HPDE6-E6E7 (cell line): ENCODE measurements around the gene CXCL5.

Experiments used
- DNase-seq: peaks from one replicate; pipeline ENCODE4 v3.0.0; 2011; ENCODE audit warnings: missing footprints; ENCODE audit errors: extremely low spot score

The CXCL5 gene

GRCh38 chr4:73998040-73999011 lies at the start of gene CXCL5:
TSS of gene CXCL5 (minus strand) at chr4:73998677. CDS start at chr4:73998581, 96 bp downstream.
- DNase-seq: no peak

- DNase-seq: no peak
These were observed 48.7 kb upstream of the CXCL5 start for GRCh38 chr4:74047152-74047551.

- DNase-seq: no peak
These were observed 47.3 kb upstream of the CXCL5 start for GRCh38 chr4:74045772-74046171.

- DNase-seq: no peak
These were observed 46.8 kb upstream of the CXCL5 start for GRCh38 chr4:74045247-74045646.

GRCh38 chr4:74044677-74045076 lies 46.2 kb upstream of the CXCL5 start:
- peak; percentile 27 for DNase-seq

- DNase-seq: no peak
These were observed 44.2 kb upstream of the CXCL5 start for GRCh38 chr4:74042681-74043080.

- DNase-seq: no peak
These were observed 42.9 kb upstream of the CXCL5 start for GRCh38 chr4:74041418-74041817.

- DNase-seq: no peak
These were observed 40.9 kb upstream of the CXCL5 start for GRCh38 chr4:74039315-74039763.

- peak; percentile 40 for DNase-seq
These were observed 40.2 kb upstream of the CXCL5 start, which contains the start of gene CXCL3 for GRCh38 chr4:74038425-74039314. TSS of gene CXCL3 (minus strand) at chr4:74038689. CDS start at chr4:74038611, 78 bp downstream.

GRCh38 chr4:74038086-74038424 lies 39.6 kb upstream of the CXCL5 start:
- DNase-seq: no peak

GRCh38 chr4:74037076-74037955 lies 38.8 kb upstream of the CXCL5 start:
- DNase-seq: no peak

GRCh38 chr4:74033739-74034138 lies 35.3 kb upstream of the CXCL5 start:
- no peak for DNase-seq

GRCh38 chr4:74032064-74032463 lies 33.6 kb upstream of the CXCL5 start:
- DNase-seq: no peak

GRCh38 chr4:74031576-74031975 lies 33.1 kb upstream of the CXCL5 start:
- no peak for DNase-seq

GRCh38 chr4:74030285-74030684 lies 31.8 kb upstream of the CXCL5 start:
- DNase-seq: no peak

GRCh38 chr4:74028504-74028903 lies 30.0 kb upstream of the CXCL5 start:
- no peak for DNase-seq

GRCh38 chr4:74023709-74024108 lies 25.2 kb upstream of the CXCL5 start:
- DNase-seq: no peak

GRCh38 chr4:74021601-74022000 lies 23.1 kb upstream of the CXCL5 start:
- DNase-seq: no peak

- DNase-seq: no peak
These were observed 20.3 kb upstream of the CXCL5 start for GRCh38 chr4:74018771-74019170.

GRCh38 chr4:74018116-74018515 lies 19.6 kb upstream of the CXCL5 start:
- DNase-seq: no peak

- no peak for DNase-seq
These were observed 17.6 kb upstream of the CXCL5 start for GRCh38 chr4:74016068-74016467.
